A549 (cell line): ENCODE data around the gene TRIM69. TPM values are rescaled to one million over a fixed set of nuclear protein-coding genes. Genes with fewer than 3 reads are reported as not detected.

Source experiments
- ATAC-seq, 2 experiments: fragments of 200-7000 bp in 1 of 2; fragments of >200 bp in 1 of 2; cut with Nextera tagmentation in 1 of 2; cut with Tn5 transposase in 1 of 2; 3 replicates each; pipeline versions ENCODE4 v1.8.0 to v1.9.1; 2018 to 2020; ENCODE audit warnings: mild to moderate bottlenecking in 1 of 2, moderate library complexity in 1 of 2
- CTCF ChIA-PET: fragments of 300-600 bp; sonication (Branson Sonifier 250); formaldehyde crosslinking; extraction: SDS; loops from one replicate; lab custom pipeline; 2021; ENCODE audit warnings: antibody characterized with exemption, inconsistent platforms; lab: Yijun Ruan, JAX
- POLR2A ChIA-PET: fragments of 350-600 bp; formaldehyde crosslinking; extraction: SDS; loops from one replicate; lab custom pipeline; 2021; ENCODE audit warnings: antibody characterized with exemption, inconsistent platforms; lab: Yijun Ruan, JAX
- DNase-seq, 2 experiments: peaks; one replicate each; pipeline versions ENCODE4 v3.0.0 to v3.0.0-alpha.2; 2011 to 2016; ENCODE audit warnings: low read depth in 1 of 2, low spot score in 1 of 2
- FAIRE-seq: peaks from 2 replicates; lab custom pipeline; 2011; peaks lifted over from hg19 to GRCh38; lab: Jason Lieb, UNC
- H3K27ac ChIP-seq, 2 experiments: fragments of >200 bp; sonication (Bioruptor Twin); formaldehyde crosslinking; 3 replicates each; pipeline ENCODE4 v1.5.1; 2016 to 2017
- H3K4me1 ChIP-seq: fragments of >200 bp; sonication (Bioruptor Twin); formaldehyde crosslinking; 3 replicates; pipeline ENCODE4 v1.6.1; 2016
- H3K4me2 ChIP-seq: fragments of >200 bp; sonication (Bioruptor Twin); formaldehyde crosslinking; 3 replicates; pipeline ENCODE4 v1.6.1; 2016
- H3K4me3 ChIP-seq: fragments of >200 bp; sonication (Bioruptor Twin); formaldehyde crosslinking; 3 replicates; pipeline ENCODE4 v1.5.1; 2016
- H3K9me3 ChIP-seq: fragments of >200 bp; sonication (Bioruptor Twin); formaldehyde crosslinking; 3 replicates; pipeline ENCODE4 v1.6.1; 2016
- BHLHE40 ChIP-seq: IDR thresholded peaks from 2 replicates; pipeline ENCODE4 v1.6.1; 2012; ENCODE audit warnings: low read depth, low read length, inconsistent platforms
- CBX8 ChIP-seq: fragments of 200-600 bp; sonication (generic); IDR thresholded peaks from 2 replicates; pipeline ENCODE4 v1.6.1; 2016
- CTCF ChIP-seq: fragments of >200 bp; sonication (Bioruptor Twin); formaldehyde crosslinking; IDR thresholded peaks from 3 replicates; pipeline ENCODE4 v1.5.1; 2016
- EHF ChIP-seq: fragments of 250-450 bp; sonication (Bioruptor Pico); IDR thresholded peaks from 2 replicates; pipeline ENCODE4 v1.5.0; 2020; ENCODE audit warnings: mild to moderate bottlenecking
- EP300 ChIP-seq, 2 experiments: fragments of >200 bp; sonication (Bioruptor Twin); formaldehyde crosslinking; IDR thresholded peaks; 2 replicates in 1 of 2; 3 replicates in 1 of 2; pipeline ENCODE4 v1.6.1; 2016 to 2017
- ESRRA ChIP-seq: fragments of 150-350 bp; IDR thresholded peaks from 2 replicates; pipeline ENCODE4 v1.6.1; 2014; ENCODE audit warnings: mild to moderate bottlenecking, low read length, borderline replicate concordance
- FOSB ChIP-seq: fragments of 250-450 bp; sonication (Bioruptor Pico); IDR thresholded peaks from 2 replicates; pipeline ENCODE4 v1.5.0; 2020; ENCODE audit warnings: mild to moderate bottlenecking, moderate library complexity
- GATA3 ChIP-seq: IDR thresholded peaks from 2 replicates; pipeline ENCODE4 v1.6.1; 2012; ENCODE audit warnings: borderline replicate concordance
- HDAC2 ChIP-seq: fragments of 200-600 bp; sonication (generic); IDR thresholded peaks from 2 replicates; pipeline ENCODE4 v1.6.1; 2016
- HMGXB4 ChIP-seq: fragments of 250-450 bp; sonication (Bioruptor Pico); IDR thresholded peaks from 2 replicates; pipeline ENCODE4 v1.5.0; 2021; ENCODE audit warnings: mild to moderate bottlenecking, moderate library complexity, borderline replicate concordance
- HOXA7 ChIP-seq: fragments of 250-450 bp; sonication (Bioruptor Pico); IDR thresholded peaks from 2 replicates; pipeline ENCODE4 v1.5.0; 2020; ENCODE audit warnings: mild to moderate bottlenecking, moderate library complexity
- HOXB13 ChIP-seq: fragments of 250-450 bp; sonication (Bioruptor Pico); IDR thresholded peaks from 2 replicates; pipeline ENCODE4 v1.5.0; 2020; ENCODE audit warnings: low read depth, mild to moderate bottlenecking, moderate library complexity
- HOXB5 ChIP-seq: fragments of 250-450 bp; sonication (Bioruptor Pico); IDR thresholded peaks from 2 replicates; pipeline ENCODE4 v1.5.0; 2020; ENCODE audit warnings: mild to moderate bottlenecking, moderate library complexity
- MAFK ChIP-seq: fragments of 450-650 bp; IDR thresholded peaks from 2 replicates; pipeline ENCODE4 v1.6.1; 2014; ENCODE audit not compliant: partially characterized antibody
- MAZ ChIP-seq: fragments of 150-350 bp; IDR thresholded peaks from 2 replicates; pipeline ENCODE4 v1.6.1; 2014; ENCODE audit warnings: antibody characterized with exemption, low read depth, low read length, borderline replicate concordance
- NFE2L2 ChIP-seq: fragments of 150-350 bp; conservative IDR thresholded peaks from 2 replicates; pipeline ENCODE4 v1.6.1; 2014; ENCODE audit warnings: low read length
- PHF8 ChIP-seq: fragments of 200-600 bp; sonication (generic); IDR thresholded peaks from 2 replicates; pipeline ENCODE4 v1.6.1; 2016; ENCODE audit warnings: low read depth, mild to moderate bottlenecking, antibody characterized with exemption, moderate library complexity, borderline replicate concordance
- RARB ChIP-seq: fragments of 250-450 bp; sonication (Bioruptor Pico); IDR thresholded peaks from 2 replicates; pipeline ENCODE4 v1.8.0; 2021; ENCODE audit warnings: mild to moderate bottlenecking, moderate library complexity
- RCOR1 ChIP-seq: fragments of 150-350 bp; IDR thresholded peaks from 2 replicates; pipeline ENCODE4 v1.6.1; 2014; ENCODE audit warnings: antibody characterized with exemption, low read length, low read depth
- RFX5 ChIP-seq: fragments of 450-650 bp; IDR thresholded peaks from 2 replicates; pipeline ENCODE4 v1.7.1; 2014; ENCODE audit warnings: antibody characterized with exemption, mild to moderate bottlenecking, moderate library complexity
- SREBF2 ChIP-seq: fragments of 450-650 bp; IDR thresholded peaks from 2 replicates; pipeline ENCODE4 v1.6.1; 2014; ENCODE audit warnings: mild to moderate bottlenecking, moderate library complexity
- TFCP2L1 ChIP-seq: fragments of 250-450 bp; sonication (Bioruptor Pico); IDR thresholded peaks from 2 replicates; pipeline ENCODE4 v1.5.0; 2021; ENCODE audit warnings: mild to moderate bottlenecking
- ZFP36 ChIP-seq: fragments of 450-650 bp; IDR thresholded peaks from 2 replicates; pipeline ENCODE4 v1.6.1; 2014; ENCODE audit warnings: borderline replicate concordance; ENCODE audit not compliant: partially characterized antibody
- ZNF302 ChIP-seq: fragments of 250-450 bp; sonication (Bioruptor Pico); IDR thresholded peaks from 2 replicates; pipeline ENCODE4 v1.9.0; 2021; ENCODE audit warnings: inconsistent platforms, mild to moderate bottlenecking, moderate library complexity
- ZSCAN20 ChIP-seq: fragments of 250-450 bp; sonication (Bioruptor Pico); IDR thresholded peaks from 2 replicates; pipeline ENCODE4 v1.8.0; 2022; ENCODE audit warnings: mild to moderate bottlenecking, moderate library complexity
- WGBS: methylation state at CpG from one replicate; pipeline ENCODE4 v1.1.6; 2017; ENCODE audit errors: missing lambda C conversion rate; 5-methylcytosine and 5-hydroxymethylcytosine counted together
- polyA plus RNA-seq, 4 experiments: library from polyadenylated mRNA; depleted of rRNA in 3 of 4; stranded (reverse); fragments of >200 nt; fragmentation: RNase III in 1 of 4; extraction: RNeasy Plus Mini Kit Qiagen cat#74134 plus additional on column Dnase treatment in 1 of 4; gene quantifications; 2 replicates in 3 of 4; 3 replicates in 1 of 4; pipeline ENCODE4 v1.2.3, GENCODE V29; 2011 to 2017

TRIM69 gene
- polyA plus RNA-seq, 2 of the 4 experiments (the other 2 are of a cell fraction), result 9.0 to 10.4 TPM

GRCh38 chr15:44794072-44794471 is 57.7 kb downstream of the TRIM69 start:
- no peak for ATAC-seq
- Histone ChIP-seq H3K27ac (no peak overlapping the region), H3K9me3 (no peaks in the 10 kb centered on the region), H3K4me1 (no peaks in the 10 kb centered on the region), H3K4me2 (no peak overlapping the region), H3K4me3 (no peak overlapping the region)
- POLR2A ChIA-PET, result no interaction called here
- TF ChIP-seq PHF8, result no peak
- TF ChIP-seq FOSB (CRISPR knock-in tag), result no peak
- no peak for TF ChIP-seq EP300 (IDR thresholded peaks at IDR 0.05)
- no peak for TF ChIP-seq BHLHE40
- no peak for TF ChIP-seq HOXB13 (CRISPR knock-in tag)
- TF ChIP-seq TFCP2L1 (CRISPR knock-in tag), result no peak
- no peak for TF ChIP-seq MAFK
- TF ChIP-seq GATA3, result no peak
- TF ChIP-seq RFX5, result no peak
- no peak for TF ChIP-seq RARB (CRISPR knock-in tag)
- no peak for FAIRE-seq
- CTCF ChIA-PET, result interaction anchor here (1.4 kb wide), 1 partner anchor 80 kb away, joined by 3 read pairs; no protein-coding TSS in a partner anchor
- no peak for DNase-seq
- WGBS, result 23% methylated on average over 1 of the region's 1 CpG

GRCh38 chr15:44796508-44796907 is 60.2 kb downstream of the TRIM69 start:
- CTCF ChIA-PET, result no interaction called here
- no peak for ATAC-seq
- POLR2A ChIA-PET, result no interaction called here
- no peak for TF ChIP-seq NFE2L2
- no peak for TF ChIP-seq SREBF2
- TF ChIP-seq MAZ, result no peak
- TF ChIP-seq RFX5, result no peak
- TF ChIP-seq HOXB13 (CRISPR knock-in tag), result no peak
- no peak for TF ChIP-seq ESRRA
- TF ChIP-seq BHLHE40, result no peak
- TF ChIP-seq ZNF302, result no peak
- no peak for TF ChIP-seq HDAC2
- no peak for TF ChIP-seq GATA3
- no peak for TF ChIP-seq ZFP36
- TF ChIP-seq MAFK, result no peak
- TF ChIP-seq CBX8, result no peak
- no peak for TF ChIP-seq HOXA7
- H3K4me1 ChIP-seq, result no peaks in the 10 kb centered on the region
- no peak overlapping the region for H3K4me3 ChIP-seq
- H3K4me2 ChIP-seq, result no peak overlapping the region
- H3K27ac ChIP-seq, result no peak overlapping the region
- DNase-seq, result no peak
- no peak for FAIRE-seq
- no peaks in the 10 kb centered on the region for H3K9me3 ChIP-seq
- WGBS, result 19% methylated on average over 1 of the region's 1 CpG

GRCh38 chr15:44798826-44799225 is 62.5 kb downstream of the TRIM69 start:
- no peaks in the 10 kb centered on the region for H3K9me3 ChIP-seq
- no peak overlapping the region for H3K4me3 ChIP-seq
- POLR2A ChIA-PET, result no interaction called here
- H3K27ac ChIP-seq, result no peak overlapping the region
- no peaks in the 10 kb centered on the region for H3K4me1 ChIP-seq
- 19% methylated on average over 3 of the region's 3 CpGs for WGBS
- FAIRE-seq, result no peak
- DNase-seq, result peak; percentile 2 to 19
- H3K4me2 ChIP-seq, result no peak overlapping the region
- peak; percentile 62 to 71; a peak in 4 of 6 replicates for ATAC-seq
- TF ChIP-seq CTCF, result no peak
- no peak for TF ChIP-seq ZSCAN20 (CRISPR knock-in tag)
- TF ChIP-seq HOXB5 (CRISPR knock-in tag), result no peak
- TF ChIP-seq EHF (CRISPR knock-in tag), result no peak
- no peak for TF ChIP-seq RCOR1
- TF ChIP-seq HMGXB4 (CRISPR knock-in tag), result no peak
- TF ChIP-seq, all 56 proteins: peak for 0
- CTCF ChIA-PET, result interaction anchor here (0.6 kb wide), 1 partner anchor 13 kb away, joined by 3 read pairs; no protein-coding TSS in a partner anchor
